Esophagus muscularis mucosa (tissue), 4 donors: ENCODE data around the gene BTG1.

ENCODE experiments used
- CTCF ChIP-seq, 3 experiments: fragments of 200-600 bp in 2 of 3; fragments of 450-650 bp in 1 of 3; sonication (generic) in 2 of 3; IDR thresholded peaks; one replicate each; pipeline ENCODE4 v1.5.1; 2017 to 2019; ENCODE audit warnings: antibody characterized with exemption in 3 of 3, mild to moderate bottlenecking in 2 of 3, moderate library complexity in 1 of 3
- EP300 ChIP-seq: sonication (generic); formaldehyde crosslinking; IDR thresholded peaks from one replicate; pipeline ENCODE4 v1.6.1; 2017; ENCODE audit warnings: antibody characterized with exemption
- POLR2A ChIP-seq: fragments of 450-650 bp; IDR thresholded peaks from one replicate; pipeline ENCODE4 v1.6.1; 2017; ENCODE audit warnings: antibody characterized with exemption, moderate library complexity, mild to moderate bottlenecking, low read depth
- POLR2AphosphoS5 ChIP-seq, 2 donors: sonication (generic); formaldehyde crosslinking; IDR thresholded peaks; one replicate each; pipeline ENCODE4 v1.6.1; 2017; ENCODE audit warnings: antibody characterized with exemption in 2 of 2

DNA sequence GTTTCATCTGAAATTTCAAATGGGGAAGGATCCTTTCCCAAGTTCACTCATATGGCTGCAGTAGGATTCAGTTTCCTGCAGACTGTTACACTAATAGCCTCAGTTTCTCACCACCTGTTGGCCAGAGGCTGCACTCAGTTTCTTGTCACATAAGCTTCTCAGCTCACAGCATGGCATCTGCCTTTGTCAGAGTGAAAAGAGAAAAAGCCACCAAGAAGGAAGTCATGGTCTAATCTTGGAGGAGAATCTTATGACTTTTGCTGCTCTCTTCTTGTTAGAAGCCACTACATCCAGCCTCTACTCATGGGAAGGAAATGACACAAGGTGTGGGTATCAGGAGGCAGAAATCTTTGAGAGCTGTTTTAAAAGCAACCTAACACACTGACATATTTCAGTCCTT lies 39.4 kb upstream of the BTG1 start:
- no peak for TF ChIP-seq POLR2A
- no peak for TF ChIP-seq EP300
- no peak for TF ChIP-seq CTCF (IDR thresholded peaks at IDR 0.05)
- no peak for TF ChIP-seq POLR2AphosphoS5 (IDR thresholded peaks at IDR 0.05)
